ENCODE data around the gene RABGEF1. TPM values are rescaled to one million over a fixed set of nuclear protein-coding genes. Genes with fewer than 3 reads are reported as not detected.
"Not testable (repeated sequence)": the region's sequence is repeated elsewhere in the genome, so short reads cannot be mapped to it uniquely, and the experiment has no call there.

Gene RABGEF1
- total and polyA plus RNA-seq, 8 donors, result 7.9 to 17.6 (median 13.6) TPM

DNA sequence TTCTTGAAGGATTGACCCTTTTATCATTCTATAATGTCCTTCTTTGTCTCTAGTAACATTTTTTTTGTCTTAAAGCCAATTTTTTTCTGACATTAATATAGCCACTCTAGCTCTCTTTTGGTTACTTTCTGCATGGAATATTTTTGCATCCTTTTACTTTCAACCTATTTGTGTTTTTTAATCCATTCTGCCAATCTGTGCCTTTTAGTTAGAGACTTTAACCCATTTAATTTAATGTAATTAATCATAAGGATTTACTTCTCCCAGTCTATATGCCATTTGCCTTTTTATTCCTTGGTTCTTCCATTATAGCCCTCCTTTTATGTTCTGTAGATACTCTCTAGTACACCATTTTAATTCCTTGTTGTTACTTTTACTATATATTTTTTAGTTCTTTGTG, 32.7 kb upstream of the RABGEF1 start:
- no peak for ATAC-seq
- Histone ChIP-seq H3K27me3 (no peaks in the 10 kb centered on the region), H3K36me3 (no peaks in the 10 kb centered on the region), H3K4me1 (no peaks in the 10 kb centered on the region), H3K4me3 (no peak overlapping the region), H3K27ac (no peak overlapping the region), H3K9me3 (no peaks in the 10 kb centered on the region)
- TF ChIP-seq CTCF (IDR thresholded peaks at IDR 0.05), result no peak
- DNase-seq, result no peak
- no peak for FAIRE-seq
- intact Hi-C loops (cut with DNase I), result loop anchor here in 1 of 3 donors (10.0 kb wide), 1 partner anchor 153 kb away; no protein-coding TSS in a partner anchor

DNA sequence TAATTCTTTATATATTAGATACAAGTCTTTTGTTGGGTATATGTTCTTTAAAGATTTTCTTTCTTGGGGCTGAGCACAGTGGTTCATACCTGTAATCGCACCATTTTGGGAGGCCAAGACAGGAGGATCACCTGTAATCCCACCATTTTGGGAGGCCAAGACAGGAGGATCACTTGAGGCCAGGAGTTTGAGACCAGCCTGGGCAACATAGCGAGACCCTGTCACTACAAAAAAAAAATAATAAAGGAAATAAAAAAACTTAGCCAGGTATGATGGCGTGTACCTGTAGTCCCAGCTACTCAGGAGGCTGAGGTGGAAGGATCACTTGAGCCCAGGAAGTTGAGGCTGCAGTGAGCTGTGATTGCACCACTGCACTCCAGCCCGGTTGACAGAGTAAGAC, 29.8 kb upstream of the RABGEF1 start:
- H3K9me3 ChIP-seq; H3K27me3 ChIP-seq; H3K27ac ChIP-seq; intact Hi-C loops (cut with DNase I); DNase-seq; H3K36me3 ChIP-seq; H3K4me3 ChIP-seq; H3K4me1 ChIP-seq; FAIRE-seq; ATAC-seq: not testable (repeated sequence)
- WGBS, 2 donors, result 98% methylated on average over 4 of the region's 4 CpGs

DNA sequence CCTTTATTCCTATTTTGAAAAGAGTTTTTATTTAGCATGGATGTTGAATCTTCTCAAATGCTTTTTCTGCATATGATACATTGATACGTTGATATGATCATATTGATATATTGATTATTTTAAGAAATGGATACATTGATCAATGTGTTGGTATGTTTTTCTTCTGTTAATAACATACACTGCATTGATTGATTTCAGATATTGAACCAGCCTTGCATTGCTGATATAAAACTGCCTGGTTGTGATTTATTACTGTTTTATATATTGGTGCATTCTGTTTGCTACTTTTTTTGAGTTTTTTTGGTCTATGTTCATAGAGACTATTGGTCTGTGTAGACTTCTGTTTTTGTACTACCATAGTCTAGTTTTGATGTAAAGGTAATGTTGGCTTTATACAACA, 26.8 kb upstream of the RABGEF1 start:
- Histone ChIP-seq H3K4me3 (no peak overlapping the region), H3K27ac (no peak overlapping the region), H3K9me3 (no peaks in the 10 kb centered on the region), H3K27me3 (no peaks in the 10 kb centered on the region), H3K4me1 (no peaks in the 10 kb centered on the region), H3K36me3 (no peaks in the 10 kb centered on the region)
- FAIRE-seq, result no peak
- no peak for TF ChIP-seq CTCF (IDR thresholded peaks at IDR 0.05)
- intact Hi-C loops (cut with DNase I), result no loop called here
- ATAC-seq, result no peak
- WGBS, 2 donors, result 95 to 98% methylated on average over 1 of the region's 1 CpG
- DNase-seq, result no peak

DNA sequence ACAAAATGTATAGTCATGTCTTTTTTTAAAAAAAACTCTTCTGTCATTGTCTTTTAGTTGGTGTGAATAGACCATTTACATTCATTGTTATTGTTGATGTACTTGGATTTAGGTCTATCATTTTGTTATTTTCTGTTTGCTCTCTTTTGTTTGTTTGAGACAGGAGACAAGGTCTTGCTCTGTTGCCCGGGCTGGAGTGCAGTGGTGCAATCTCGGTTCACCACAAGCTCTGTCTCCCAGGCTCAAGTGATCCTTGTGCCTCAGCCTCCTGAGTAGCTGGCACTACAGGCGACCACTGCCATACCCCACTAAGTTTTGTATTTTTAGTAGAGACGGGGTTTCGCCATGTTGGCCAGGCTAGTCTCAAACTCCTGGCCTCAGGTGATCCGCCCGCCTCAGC, 23.9 kb upstream of the RABGEF1 start:
- 95% methylated on average over 7 of the region's 7 CpGs for WGBS, 2 donors
- DNase-seq; H3K4me1 ChIP-seq; H3K27me3 ChIP-seq; FAIRE-seq; ATAC-seq; H3K9me3 ChIP-seq; H3K36me3 ChIP-seq; H3K27ac ChIP-seq; H3K4me3 ChIP-seq; intact Hi-C loops (cut with DNase I): not testable (repeated sequence)

DNA sequence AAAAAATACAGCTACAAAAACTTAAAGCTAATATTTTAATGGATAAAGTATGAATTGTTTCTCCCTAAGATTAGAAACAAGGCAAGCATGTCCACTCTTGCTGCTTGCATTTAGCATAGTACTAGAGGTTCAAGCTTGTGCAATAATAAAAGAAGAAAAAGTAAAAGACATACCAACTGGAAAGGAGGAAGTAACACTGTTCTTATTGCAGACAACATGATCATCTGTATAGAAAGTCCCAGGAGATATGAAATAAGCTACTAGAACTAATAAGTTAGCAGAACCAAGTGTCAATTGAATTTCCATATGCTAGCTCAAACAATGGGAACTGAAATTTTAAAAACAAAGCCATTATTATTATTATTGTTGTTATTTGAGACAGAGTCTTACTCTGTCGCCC, 20.0 kb upstream of the RABGEF1 start:
- H3K9me3 ChIP-seq, result no peaks in the 10 kb centered on the region
- no peak overlapping the region for H3K27ac ChIP-seq
- H3K36me3 ChIP-seq, result no peaks in the 10 kb centered on the region
- ATAC-seq, result no peak
- no peak for DNase-seq
- H3K27me3 ChIP-seq, result no peaks in the 10 kb centered on the region
- FAIRE-seq, result no peak
- no peak for TF ChIP-seq CTCF (IDR thresholded peaks at IDR 0.05)
- H3K4me1 ChIP-seq, result no peaks in the 10 kb centered on the region
- intact Hi-C loops (cut with DNase I), result no loop called here
- WGBS, 2 donors, result 97 to 100% methylated on average over 1 of the region's 1 CpG
- H3K4me3 ChIP-seq, result no peak overlapping the region

DNA sequence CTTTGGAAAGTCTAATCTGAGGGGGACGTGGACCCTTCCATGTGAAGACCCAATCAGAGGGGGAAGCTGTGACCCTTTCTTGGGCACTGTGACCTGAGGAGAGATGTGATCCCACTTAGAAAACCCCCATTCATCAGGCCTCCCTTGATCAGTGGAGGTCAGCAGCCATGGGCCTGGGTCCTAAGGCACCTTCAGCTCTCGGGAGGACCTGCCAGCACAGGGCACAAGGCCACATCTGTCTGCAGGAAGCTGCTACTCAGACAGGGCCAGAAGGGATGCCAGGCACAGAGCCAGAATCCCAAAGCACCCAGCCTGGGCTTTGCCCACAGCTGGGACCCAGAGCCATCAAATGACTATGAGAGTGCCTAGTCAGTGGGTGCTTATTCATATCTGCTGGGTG, 14.7 kb upstream of the RABGEF1 start:
- Histone ChIP-seq H3K27ac (no peak overlapping the region), H3K9me3 (no peaks in the 10 kb centered on the region), H3K4me3 (no peak overlapping the region), H3K36me3 (no peaks in the 10 kb centered on the region), H3K27me3 (no peaks in the 10 kb centered on the region), H3K4me1 (no peaks in the 10 kb centered on the region)
- DNase-seq (no peak), ATAC-seq (no peak), FAIRE-seq (no peak)
- intact Hi-C loops (cut with DNase I), result no loop called here
- WGBS, 2 donors, result 97 to 98% methylated on average over 2 of the region's 2 CpGs
- TF ChIP-seq CTCF (IDR thresholded peaks at IDR 0.05), result no peak
